NCI-H1417 treated with DMSO at 0.1 percent for 48 hours (cell line): ENCODE data around the gene BRD9.

Source experiments
- DNase-seq: peaks from one replicate; lab custom pipeline; 2025; lab: John Stamatoyannopoulos, UW

Gene BRD9

GRCh38 chr5:878125-878524, 14.5 kb downstream of the BRD9 start:
- no peak for DNase-seq

GRCh38 chr5:876398-877365, 15.9 kb downstream of the BRD9 start:
- DNase-seq, result no peak

GRCh38 chr5:875931-876330, 16.7 kb downstream of the BRD9 start:
- DNase-seq, result no peak

DNA sequence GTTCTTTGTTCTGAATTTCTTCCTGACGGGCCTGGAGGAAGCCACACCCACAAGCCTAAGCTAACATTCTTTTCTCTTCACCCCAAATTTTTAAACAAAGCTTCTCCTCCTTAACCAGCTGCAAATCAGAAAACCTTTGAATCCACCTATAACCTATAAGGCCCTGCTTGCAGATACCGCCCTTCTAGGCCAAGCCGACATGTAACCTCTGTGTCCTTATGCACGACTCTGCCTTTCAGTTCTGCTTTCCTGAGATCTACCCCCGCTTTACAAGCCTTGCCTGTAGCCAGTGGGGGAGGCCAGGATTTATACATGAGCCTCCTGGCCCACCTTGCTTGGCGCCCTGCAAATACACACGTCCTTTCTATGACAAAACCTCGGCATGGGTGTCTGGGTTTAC, 19.3 kb downstream of the BRD9 start:
- DNase-seq, result no peak

DNA sequence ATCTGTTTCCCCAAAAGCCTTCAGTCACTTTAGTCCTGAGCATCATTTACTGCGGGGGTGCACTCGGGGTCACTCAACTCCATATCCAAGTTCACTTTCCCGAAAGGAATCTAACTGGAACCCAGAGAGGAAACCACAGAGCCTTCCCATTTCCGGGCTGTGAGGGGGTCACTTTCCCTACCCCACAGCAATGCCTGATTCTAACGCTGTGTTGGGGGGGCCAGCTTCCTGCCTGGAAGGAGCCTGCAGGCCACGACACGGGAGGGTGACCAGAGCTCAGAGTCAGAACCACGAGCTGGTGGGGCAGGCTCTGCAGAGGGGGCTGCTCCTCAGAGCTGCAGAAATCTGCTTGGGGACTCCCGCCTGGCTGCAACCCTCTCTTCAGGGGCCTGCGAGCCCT, 20.3 kb downstream of the BRD9 start:
- DNase-seq, result no peak

GRCh38 chr5:871596-872298, 20.9 kb downstream of the BRD9 start:
- no peak for DNase-seq

DNA sequence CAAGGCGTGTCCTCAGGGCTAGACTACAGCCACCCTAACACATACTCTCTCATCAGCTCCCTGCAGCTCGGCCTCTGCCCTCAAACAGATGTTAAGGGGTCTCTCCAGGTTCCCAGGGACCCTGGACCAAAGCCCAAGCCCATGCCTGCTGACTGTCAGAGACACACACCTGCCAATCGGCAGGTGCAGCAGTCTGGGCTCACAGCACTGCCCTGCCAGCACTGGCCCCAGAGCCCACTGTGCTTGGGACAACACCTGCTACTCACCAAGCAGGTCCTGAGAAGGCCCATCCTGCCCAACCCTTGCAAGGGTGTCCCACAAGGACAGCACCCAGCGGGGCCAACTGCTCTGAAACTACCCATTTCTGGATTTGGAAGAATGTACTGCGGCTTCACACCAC, 21.6 kb downstream of the BRD9 start:
- DNase-seq, result no peak

DNA sequence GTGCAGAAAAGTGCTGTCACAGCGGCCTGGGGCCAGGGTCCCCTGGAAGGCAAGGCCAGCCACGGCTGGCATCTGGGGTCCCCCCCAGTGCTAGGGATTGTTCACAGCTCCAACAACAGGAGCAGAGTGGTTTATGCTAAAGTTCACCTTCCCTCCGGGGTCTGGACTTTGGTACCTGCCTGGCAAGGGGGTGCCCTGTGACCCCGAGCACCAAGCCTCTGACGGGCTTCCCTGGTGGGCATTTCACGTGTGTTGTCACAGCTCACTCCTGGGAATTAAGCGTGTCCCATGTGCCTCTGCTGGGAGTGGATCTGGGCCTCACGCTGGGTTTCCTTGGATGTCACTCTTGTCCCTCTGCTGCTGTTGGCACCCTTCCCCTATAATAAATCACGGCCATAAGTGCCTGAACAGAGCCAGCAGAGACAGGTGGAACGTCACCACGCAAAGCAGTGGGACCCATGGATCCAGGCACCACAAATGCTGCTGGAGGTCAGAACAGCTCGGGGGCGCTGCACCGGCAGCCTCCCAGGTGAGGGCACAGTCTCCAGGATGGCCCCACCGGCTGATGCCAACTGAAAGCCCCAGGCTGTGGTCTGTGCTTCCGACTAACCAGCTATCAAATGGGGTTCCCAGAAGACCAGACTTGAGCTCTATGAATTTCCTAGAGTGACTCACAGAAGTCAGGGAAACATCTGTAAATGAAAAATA, 24.0 kb downstream of the BRD9 start:
- no peak for DNase-seq

DNA sequence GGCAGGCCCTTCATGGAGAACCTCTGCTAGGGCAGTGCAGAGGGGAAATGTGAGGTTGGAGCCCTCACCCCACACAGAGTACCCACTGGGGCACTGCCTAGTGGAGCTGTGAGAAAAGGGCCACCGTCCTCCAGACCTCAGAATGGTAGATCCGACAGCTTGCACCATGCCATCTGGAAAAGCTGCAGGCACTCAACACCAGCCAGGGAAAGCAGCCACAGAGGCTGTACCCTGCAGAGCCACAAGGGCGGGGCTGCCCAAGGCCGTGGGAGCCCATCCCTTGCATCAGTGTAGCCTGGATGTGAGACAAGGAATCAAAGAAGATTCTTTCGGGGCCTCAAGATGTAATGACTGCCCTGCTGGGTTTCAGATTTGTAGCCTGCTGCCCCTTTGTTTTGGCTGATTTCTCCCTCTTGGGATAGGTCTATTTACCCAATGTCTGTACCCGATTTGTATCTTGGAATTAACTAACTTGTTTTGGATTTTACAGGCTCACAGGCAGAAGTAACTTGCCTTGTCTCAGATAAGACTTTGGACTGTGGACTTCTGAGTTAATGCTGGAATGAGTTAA, 25.2 kb downstream of the BRD9 start:
- no peak for DNase-seq

DNA sequence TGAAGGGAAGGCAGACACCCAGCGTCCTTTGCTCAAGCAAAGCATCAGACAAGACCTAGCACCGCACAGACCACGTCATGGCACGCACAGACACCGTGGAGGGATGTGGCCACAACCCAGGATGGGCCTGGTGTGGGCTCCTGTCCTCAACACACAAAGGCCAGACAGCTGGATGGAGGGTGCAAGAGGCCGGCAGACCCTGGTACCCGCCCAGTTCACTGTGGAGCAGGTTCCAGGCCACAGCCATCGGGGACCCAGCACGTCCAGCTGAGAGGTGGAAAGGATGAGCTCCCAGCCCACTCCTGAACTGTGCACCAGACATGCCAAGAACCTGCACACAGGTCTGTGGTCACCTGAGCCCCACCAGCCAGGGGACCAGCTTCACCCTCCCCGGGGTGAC, 26.8 kb downstream of the BRD9 start:
- DNase-seq, result no peak

- no peak for DNase-seq
Observed at GRCh38 chr5:865168-865521, 27.5 kb downstream of the BRD9 start.

- DNase-seq, result no peak
Observed at GRCh38 chr5:864492-865167, 28.0 kb downstream of the BRD9 start.

- DNase-seq, result no peak
Observed at GRCh38 chr5:863244-863805, 29.3 kb downstream of the BRD9 start.

- DNase-seq, result no peak
Observed at GRCh38 chr5:862367-863243, 30.0 kb downstream of the BRD9 start.

- DNase-seq, result no peak
Observed at GRCh38 chr5:861442-862366, 30.9 kb downstream of the BRD9 start.

DNA sequence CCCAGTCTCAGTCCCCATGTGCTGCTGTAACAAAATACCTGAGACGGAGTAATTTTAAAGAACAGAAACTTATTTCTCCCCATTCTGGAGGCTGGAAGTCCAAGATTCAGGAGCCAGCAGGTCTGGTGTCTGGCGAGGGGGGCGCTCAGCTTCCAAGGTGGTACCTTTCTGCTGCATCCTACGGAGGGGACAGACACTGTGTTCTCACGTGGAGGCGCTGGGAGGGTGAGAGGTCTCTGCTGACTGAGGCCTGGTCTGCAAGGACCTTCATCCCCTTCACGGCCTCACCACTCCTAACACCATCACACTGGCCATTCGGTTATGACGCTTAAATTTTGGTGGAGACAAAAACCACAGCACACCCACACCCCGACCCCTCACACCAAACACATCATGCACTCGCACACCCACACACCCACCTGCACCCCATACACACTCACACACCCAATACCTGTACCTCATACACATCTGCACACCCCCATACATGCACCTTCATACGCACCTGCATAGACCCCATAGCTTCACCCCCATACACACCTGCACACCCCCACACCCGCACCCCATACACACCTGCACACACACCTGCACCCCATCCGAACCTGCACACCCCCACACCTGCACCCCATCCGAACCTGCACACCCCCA, 32.0 kb downstream of the BRD9 start:
- no peak for DNase-seq

DNA sequence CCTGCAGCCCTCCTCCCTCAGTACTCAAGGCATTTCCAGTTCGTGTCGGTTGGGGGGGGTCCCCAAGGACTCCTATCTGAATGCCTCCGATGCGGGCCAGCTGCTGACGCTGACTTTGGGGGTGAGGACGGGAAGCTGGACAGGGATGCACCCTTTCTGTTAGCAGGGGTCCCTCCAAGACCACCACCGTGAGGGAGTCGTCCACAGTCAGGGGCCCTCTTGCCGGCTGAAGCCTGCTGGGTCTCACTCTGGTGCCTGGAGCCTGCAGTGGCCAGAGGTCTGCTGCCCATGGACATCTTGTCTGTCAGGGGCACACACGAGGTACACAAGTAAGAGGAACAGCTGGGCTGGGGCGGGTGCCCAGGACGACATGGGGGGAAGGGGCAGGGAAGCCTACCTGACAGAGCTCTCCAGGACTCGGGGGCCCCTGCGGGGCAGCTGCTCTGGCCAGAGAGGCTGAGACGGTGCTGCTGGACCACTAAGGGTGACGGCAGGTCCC, 32.8 kb downstream of the BRD9 start:
- DNase-seq, result no peak

- DNase-seq, result no peak
Observed at GRCh38 chr5:859391-859790, 33.2 kb downstream of the BRD9 start.

DNA sequence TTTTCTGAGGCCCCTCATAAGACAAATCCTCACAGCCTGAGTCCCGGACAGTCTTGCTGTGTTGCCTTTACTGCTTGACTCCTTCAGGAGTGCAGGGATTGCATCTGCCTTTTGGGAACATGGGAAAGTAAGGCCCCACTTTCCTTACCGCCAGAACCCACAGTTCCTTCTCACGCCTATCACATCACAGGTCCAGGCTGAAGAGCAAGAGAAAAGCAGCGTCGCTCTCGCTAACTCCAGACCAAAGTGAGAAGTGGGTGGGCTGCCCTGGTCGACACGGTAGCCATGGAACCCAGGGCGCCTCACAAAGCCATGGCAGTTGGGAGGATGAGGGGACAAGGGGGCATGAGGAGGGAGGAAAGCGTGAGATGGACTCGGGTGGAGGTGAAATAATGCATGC, 33.9 kb downstream of the BRD9 start:
- no peak for DNase-seq
